ENCODE measurements around the gene PPA1.
"Not testable (repeated sequence)": the region's sequence is repeated elsewhere in the genome, so short reads cannot be mapped to it uniquely, and the experiment has no call there.

Gene PPA1

DNA sequence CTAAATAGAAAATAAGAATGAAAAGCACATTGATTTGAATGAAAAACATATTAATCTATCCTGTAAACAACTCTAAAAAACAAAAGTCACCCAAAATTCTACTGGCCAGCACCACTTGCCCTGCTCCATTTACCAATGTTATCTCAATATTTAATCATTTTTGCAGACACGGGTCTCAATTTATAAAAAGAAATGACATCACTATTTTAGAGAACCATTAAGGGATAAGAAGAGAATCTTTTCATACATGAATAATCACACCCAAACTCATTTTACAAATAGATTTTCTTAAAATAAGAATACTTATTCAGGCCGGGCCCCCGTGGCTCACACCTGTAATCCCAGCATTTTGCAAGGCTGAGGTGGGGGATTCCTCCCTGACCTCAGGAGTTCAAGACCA, 66.8 kb downstream of the PPA1 start:
- DNase-seq = no peak

GRCh38 chr10:70164163-70164562, 69.1 kb downstream of the PPA1 start:
- DNase-seq = no peak

DNA sequence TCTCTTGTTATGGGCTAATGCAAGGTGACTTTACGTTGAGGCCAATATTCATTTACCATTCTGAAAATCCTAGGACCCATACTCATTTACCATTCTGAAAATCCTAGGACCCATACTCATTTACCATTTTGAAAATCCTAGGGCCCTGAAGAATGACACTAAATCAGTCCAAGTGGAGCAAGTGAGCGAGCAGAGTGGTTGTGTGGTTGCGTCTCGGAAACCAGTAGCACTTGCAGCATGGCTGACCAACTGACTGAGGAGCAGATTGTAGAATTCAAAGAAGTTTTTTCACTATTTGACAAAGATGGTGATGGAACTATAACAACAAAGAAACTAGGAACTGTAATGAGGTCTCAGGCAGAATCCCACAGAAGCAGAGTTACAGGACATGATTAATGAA, 69.8 kb downstream of the PPA1 start:
- DNase-seq = no peak

DNA sequence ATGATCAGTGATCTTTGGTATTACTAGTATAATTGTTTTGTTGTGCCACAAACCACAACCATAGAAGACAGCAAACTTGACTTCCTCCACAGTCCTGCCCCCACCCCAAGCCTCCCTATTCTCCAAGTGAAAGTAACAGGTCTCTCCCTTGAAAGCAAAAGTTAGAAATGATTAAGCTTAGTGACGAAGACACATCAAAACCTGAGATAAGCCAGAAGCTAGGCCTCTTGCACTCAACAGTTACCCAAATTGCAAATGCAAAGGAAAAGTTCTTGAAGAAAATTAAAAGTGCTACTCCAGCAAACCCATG, 70.4 kb downstream of the PPA1 start:
- peak; percentile 65 for DNase-seq

GRCh38 chr10:70162151-70162891, 70.9 kb downstream of the PPA1 start:
- DNase-seq = no peak

- no peak for DNase-seq
Measured at GRCh38 chr10:70160798-70161197, 72.4 kb downstream of the PPA1 start.

- not testable (repeated sequence) for DNase-seq
Measured at GRCh38 chr10:70159366-70159765, 73.9 kb downstream of the PPA1 start.

- no peak for DNase-seq
Measured at GRCh38 chr10:70158113-70158512, 75.1 kb downstream of the PPA1 start.

GRCh38 chr10:70155255-70155838, 77.9 kb downstream of the PPA1 start:
- no peak for DNase-seq

Data from CD4-positive, alpha-beta T cell treated with Interleukin-17A for 4 hours (primary cell).